ENCODE results near the gene DPP4.

The DPP4 gene

GRCh38 chr2:162073888-162074631 is at the start of gene DPP4:
TSS of gene DPP4 (minus strand) at chr2:162074215. CDS start at chr2:162073981, 234 bp downstream.
- DNase-seq = peak; percentile 81

DNA sequence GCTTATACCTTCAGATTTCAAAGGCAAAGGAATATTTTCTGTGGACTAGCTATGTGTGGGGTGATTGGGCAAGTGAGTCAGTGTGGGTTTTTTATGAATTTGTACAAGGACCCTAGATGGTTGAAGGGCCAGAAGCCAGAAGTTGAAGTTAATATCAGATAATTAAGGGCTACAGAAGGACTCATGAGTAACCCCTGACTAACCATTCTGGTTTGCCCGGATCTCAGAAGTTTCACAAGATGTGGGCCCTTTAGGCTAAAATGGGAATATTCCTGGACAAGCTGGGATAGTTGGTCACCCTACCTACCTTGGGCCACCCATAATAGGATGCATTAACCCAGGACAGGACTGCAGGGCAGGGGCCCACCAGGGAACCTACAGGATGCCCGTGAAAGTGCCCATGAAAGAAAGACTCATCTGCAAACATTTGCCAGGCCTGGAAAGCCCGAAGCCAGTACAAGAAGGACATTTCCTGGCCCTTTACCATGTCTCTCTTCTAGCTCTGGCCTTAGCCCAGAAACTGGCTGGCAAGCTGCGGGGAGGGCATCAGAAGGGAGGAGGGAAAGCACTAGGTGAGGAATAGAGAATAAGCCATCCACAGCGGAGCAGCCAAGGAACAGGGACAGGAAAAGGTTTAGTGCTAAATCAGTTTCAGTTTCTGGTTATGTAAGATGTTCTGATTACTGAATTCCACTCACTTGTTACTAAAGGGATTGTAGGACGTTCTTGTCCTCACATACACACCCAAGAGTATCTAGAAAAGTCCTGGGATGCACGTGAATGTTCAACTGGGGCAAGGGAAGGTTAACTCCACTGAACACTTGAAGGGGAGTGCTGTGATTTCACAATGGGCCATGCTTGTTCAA is 44.4 kb upstream of the DPP4 start:
- no peak for DNase-seq

DNA sequence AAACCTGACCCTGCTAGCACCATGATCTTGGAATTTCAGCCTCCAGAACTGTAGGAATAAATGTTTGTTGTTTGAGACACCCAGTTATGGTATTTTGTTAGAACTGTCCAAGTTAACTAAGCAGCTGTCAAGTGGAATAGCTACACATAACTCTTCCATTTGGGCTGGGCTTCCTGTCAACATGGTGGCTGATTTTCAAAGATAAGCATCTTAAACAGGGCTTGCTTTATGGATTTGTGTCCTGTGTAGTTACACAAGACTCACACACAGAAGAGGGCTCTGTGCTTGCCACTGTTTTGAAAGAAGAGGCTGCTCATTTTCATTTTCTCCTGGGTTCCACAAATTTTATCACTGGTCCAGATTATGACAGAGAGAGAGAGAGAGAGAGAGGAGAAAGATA is 42.3 kb upstream of the DPP4 start:
- no peak for DNase-seq

GRCh38 chr2:162115076-162115475 is 41.1 kb upstream of the DPP4 start:
- DNase-seq = no peak

- DNase-seq = no peak
Observed at GRCh38 chr2:162114271-162114670, 40.3 kb upstream of the DPP4 start.

DNA sequence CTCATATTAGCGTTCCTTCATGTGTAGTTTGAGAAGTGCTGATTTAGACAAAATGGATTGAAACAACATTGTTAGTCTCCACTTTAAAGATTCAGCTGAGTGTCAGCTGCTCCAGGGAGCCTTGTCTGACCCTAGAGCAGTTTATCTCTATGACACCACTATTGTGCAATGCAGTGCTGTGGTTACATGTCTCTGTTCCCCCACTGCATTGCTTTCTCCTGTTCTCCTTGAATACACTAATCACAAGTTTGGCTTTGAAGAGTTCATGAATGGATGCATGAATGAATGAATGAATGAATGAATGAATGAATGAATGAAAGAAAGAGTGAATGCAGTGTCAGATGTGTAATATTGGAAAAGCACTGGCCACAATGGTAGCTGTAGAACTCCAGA is 39.8 kb upstream of the DPP4 start:
- DNase-seq = no peak

DNA sequence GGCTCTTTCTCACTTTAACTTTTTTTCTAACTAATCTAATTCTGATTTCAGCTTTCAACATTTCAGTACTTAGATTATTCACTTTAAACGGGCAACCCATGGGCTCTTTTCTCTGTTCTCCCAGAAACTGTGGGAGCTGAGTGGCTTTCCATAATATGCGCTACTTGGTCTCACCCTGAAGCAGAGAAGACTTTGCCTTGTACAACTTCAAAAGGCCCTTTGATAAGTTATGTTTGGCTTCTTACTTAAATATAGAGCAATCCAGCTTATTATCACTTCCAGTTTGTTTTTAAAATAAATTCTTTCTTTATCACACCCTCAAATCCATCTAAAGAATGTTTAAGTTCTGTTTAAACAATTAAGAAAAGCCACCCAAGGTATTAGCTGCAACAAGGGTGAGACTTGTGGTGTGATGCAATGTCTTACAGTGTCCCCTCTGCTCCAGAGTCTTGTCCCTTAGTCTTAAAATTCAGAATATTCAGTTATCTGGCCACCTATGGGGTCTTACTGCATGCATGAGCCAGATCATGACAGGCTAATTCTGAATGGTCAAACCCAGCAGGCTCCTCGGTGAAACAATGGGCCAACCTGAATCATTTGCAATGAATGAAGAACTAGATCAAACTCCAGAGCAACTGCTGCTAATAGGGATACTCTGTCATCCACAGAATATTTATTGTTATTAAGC is 39.2 kb upstream of the DPP4 start:
- DNase-seq = no peak

- DNase-seq = no peak
Observed at GRCh38 chr2:162111958-162112850, 38.2 kb upstream of the DPP4 start.

DNA sequence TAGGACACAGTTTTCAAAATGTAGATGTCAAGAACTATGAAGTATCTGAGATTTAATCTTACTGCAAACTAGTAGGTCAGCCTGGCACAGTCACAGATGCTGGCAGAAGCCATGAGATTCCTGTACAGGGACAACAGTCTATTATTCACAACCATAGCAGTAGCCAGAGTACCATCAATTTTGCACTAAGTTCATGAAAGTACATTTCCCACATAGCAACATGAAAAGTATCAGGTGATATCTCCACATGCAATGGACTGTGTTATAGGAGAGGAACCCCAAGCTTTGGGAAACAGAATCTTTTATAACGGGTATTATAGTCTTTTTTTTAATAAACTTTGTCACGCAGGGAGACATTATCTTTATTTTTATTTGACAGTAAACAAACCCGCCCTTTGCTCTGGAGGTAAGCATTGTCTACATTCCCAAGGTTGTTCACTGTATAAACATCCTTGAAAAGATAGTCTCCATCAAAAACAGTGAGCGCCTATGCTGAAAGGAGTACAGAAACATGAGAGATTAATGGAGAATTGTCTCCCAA is 33.4 kb upstream of the DPP4 start:
- DNase-seq = no peak

- DNase-seq = no peak
Observed at GRCh38 chr2:162106746-162107145, 32.7 kb upstream of the DPP4 start.

- no peak for DNase-seq
Observed at GRCh38 chr2:162106146-162106551, 32.1 kb upstream of the DPP4 start.

- no peak for DNase-seq
Observed at GRCh38 chr2:162103443-162104009, 29.5 kb upstream of the DPP4 start.

DNA sequence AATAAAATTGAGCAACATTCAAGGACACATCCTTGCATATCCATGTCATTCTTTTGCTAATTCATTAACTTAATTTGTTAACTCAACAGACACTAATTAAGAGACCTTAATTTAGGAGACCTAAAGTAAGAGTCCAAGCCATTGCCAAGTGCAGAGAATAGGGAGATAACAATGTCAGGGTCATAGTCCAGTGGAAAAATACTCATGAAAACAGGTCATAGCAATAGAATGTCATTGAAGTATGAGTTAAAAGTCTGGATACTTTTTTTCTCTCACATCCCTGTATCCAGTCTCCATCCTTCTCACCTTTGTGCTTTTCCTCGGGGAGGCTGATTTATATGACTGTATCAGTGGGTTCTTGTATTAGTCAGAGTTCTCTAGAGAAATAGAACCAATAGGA is 26.6 kb upstream of the DPP4 start:
- no peak for DNase-seq

DNA sequence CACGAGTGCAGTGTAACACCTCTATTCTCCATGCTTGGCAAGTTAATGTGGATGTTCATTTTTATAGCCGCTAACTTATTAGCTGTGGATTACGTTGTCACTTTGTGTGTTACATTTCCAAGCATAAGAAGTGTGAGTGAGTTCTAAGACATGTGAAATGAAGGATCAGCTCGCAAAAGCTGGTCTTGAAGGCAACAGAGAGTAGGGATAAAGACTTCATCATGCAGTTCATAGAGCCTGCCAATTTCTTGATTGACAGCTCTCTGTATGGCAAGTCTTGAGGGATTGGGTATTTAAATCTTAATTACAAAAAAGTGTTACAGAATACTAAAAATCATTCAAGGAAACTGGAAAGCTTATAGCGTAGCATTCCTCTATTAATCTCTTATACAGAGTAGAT is 25.8 kb upstream of the DPP4 start:
- DNase-seq = no peak

DNA sequence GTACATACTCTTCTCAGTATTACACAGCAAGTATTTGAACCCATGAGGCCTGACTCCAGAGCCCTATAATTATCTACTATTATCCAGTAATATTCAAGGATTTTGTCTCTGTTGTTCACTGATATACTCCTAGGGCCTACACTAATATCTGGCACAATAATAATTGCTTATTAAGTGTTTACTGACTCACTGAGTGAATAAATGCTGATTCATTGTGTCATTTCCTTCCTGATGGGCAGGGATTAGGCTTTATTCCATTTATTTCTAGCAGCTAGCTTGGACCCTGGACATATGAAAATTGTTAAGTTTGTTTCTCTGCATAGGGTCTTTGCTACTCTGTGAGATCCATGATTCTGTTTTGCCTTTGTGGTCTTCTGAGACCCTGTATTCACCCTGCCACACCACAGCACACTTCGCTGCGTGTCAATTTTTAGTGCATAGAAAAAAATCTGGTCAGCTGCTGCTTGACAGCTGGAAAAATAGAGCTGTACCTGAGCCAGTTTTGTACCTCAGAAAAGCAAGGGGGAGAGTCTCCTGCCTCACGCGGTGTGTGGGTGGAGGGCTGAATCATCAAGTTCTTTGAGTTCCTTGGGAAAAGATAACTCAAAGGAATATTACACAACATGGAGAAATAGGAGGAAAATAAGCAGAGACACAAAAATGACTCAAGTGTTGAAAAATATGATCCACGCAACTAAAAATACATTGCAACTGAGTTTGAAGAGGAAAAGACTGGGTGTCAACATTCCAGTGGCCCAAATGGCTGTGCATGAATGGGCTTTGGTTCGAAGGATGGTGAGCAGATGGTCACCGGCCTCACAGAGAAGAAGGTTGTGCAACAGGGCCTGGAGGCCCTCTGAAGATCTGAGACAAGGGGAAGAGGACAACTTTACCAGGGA is 18.9 kb upstream of the DPP4 start:
- DNase-seq = no peak

DNA sequence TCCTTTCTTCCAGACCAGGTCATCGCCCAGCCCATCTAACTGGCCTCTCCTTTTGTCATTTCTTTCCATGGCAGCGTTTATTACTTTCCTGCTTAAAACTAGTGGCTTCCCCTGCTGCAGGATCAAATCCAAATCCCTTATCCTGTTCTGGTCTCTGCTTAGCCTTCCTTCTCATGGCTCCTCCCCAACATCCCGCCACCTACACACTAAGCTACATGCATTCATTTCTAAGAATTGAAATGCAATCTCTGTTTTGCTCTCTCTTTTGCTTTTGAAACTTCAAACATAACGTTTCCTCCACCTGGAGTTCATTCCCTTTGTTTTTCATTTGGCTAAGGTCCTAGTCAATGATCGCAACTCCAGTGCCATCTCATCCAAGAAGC is 18.0 kb upstream of the DPP4 start:
- DNase-seq = no peak

DNA sequence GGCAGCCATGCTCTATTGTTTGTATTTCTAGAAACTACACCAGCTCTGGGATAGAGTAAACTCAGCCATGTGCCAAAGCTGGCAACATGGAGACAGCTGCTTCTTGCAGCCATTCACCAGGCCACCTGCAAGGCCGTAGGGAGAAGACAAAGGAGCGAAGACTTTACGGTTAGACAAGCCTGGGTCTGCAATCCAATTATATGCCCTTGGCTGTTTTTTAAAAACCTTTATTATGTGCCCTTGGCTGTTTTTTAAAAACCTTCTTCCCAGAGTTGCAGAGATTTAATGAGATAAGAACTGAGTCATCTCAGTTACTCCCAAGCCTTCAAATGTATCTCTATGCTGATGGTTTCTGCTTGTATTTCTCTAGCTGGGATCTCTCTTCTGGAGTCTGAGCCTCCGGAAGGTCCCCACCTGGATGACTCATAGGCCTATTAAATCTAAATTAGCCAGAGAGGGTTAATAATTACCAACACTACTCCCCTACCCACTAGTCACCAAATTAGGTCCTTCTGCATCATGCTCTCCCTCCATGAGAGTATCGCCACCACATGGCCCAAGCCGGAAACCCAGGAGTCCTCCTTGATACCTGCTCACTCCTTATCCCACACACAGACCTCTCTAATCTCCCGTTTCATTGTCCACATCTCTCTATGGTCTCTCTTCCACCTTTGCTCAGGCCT is 17.5 kb upstream of the DPP4 start:
- peak; percentile 64 for DNase-seq

- DNase-seq = no peak
Observed at GRCh38 chr2:162090109-162090508, 16.1 kb upstream of the DPP4 start.

GRCh38 chr2:162086904-162087303 is 12.9 kb upstream of the DPP4 start:
- DNase-seq = no peak
